Renal cortex interstitium (tissue), 15 donors: ENCODE results near the gene OTUD3. TPM values are rescaled to one million over a fixed set of nuclear protein-coding genes. Genes with fewer than 3 reads are reported as not detected.
"Not testable (repeated sequence)": the region's sequence is repeated elsewhere in the genome, so short reads cannot be mapped to it uniquely, and the experiment has no call there.

Source experiments
- DNase-seq, 11 donors: peaks; one replicate each; pipeline ENCODE4 v3.0.0-alpha.2; 2013; ENCODE audit warnings: low read depth in 9 of 11, low spot score in 4 of 11; ENCODE audit errors: extremely low read depth in 1 of 11
- long read RNA-seq, 16 experiments: transcript quantifications; one replicate each; lab custom pipeline, GENCODE V29; 2026
- polyA plus RNA-seq, 3 donors: library from polyadenylated mRNA; unstranded; fragments of 120-200 nt; gene quantifications; one replicate each; pipeline ENCODE4 v1.2.1, GENCODE V29; 2013; ENCODE audit not compliant: insufficient read length in 3 of 3

The OTUD3 gene
- polyA plus RNA-seq, result 10 to 100 TPM; 14.0 to 24.7 (median 16.5) TPM
- long read RNA-seq, donor 1, result 0 reads
- long read RNA-seq, donor 2, full-length matches to known transcripts, result 1 of 1 reads
- long read RNA-seq, donor 2, partial matches to known transcripts, result 0 of 1 reads
- long read RNA-seq, donor 2, other reads (novel, unspliced or antisense), result 0 of 1 reads
- long read RNA-seq, donor 3, full-length matches to known transcripts, result 3 of 3 reads
- long read RNA-seq, donor 3, partial matches to known transcripts, result 0 of 3 reads
- long read RNA-seq, donor 3, other reads (novel, unspliced or antisense), result 0 of 3 reads
- long read RNA-seq, donor 4, result 0 reads
- long read RNA-seq, donor 5, result 0 reads
- long read RNA-seq, donor 6, full-length matches to known transcripts, result 1 of 1 reads
- long read RNA-seq, donor 6, partial matches to known transcripts, result 0 of 1 reads
- long read RNA-seq, donor 6, other reads (novel, unspliced or antisense), result 0 of 1 reads
- long read RNA-seq, donor 7, result 0 reads
- long read RNA-seq, donor 8, full-length matches to known transcripts, result 2 of 2 reads
- long read RNA-seq, donor 8, partial matches to known transcripts, result 0 of 2 reads
- long read RNA-seq, donor 8, other reads (novel, unspliced or antisense), result 0 of 2 reads
- long read RNA-seq, donor 9, full-length matches to known transcripts, result 1 of 1 reads
- long read RNA-seq, donor 9, partial matches to known transcripts, result 0 of 1 reads
- long read RNA-seq, donor 9, other reads (novel, unspliced or antisense), result 0 of 1 reads
- long read RNA-seq, donor 10, full-length matches to known transcripts, result 1 of 1 reads
- long read RNA-seq, donor 10, partial matches to known transcripts, result 0 of 1 reads
- long read RNA-seq, donor 10, other reads (novel, unspliced or antisense), result 0 of 1 reads
- long read RNA-seq, donor 11, partial matches to known transcripts, result 5 of 5 reads
- long read RNA-seq, donor 11, other reads (novel, unspliced or antisense), result 0 of 5 reads
- long read RNA-seq, donor 12, result 0 reads
- long read RNA-seq, donor 13, full-length matches to known transcripts, result 2 of 2 reads
- long read RNA-seq, donor 13, partial matches to known transcripts, result 0 of 2 reads
- long read RNA-seq, donor 13, other reads (novel, unspliced or antisense), result 0 of 2 reads
- long read RNA-seq, donor 14, full-length matches to known transcripts, result 1 of 1 reads
- long read RNA-seq, donor 14, partial matches to known transcripts, result 0 of 1 reads
- long read RNA-seq, donor 14, other reads (novel, unspliced or antisense), result 0 of 1 reads
- long read RNA-seq, donor 15, result 0 reads
- long read RNA-seq, donor 16, full-length matches to known transcripts, result 2 of 31 reads
- long read RNA-seq, donor 16, partial matches to known transcripts, result 29 of 31 reads
- long read RNA-seq, donor 16, other reads (novel, unspliced or antisense), result 0 of 31 reads

GRCh38 chr1:19882111-19883071, at the start of gene OTUD3:
Gene OTUD3 (plus strand): TSS chr1:19882395. CDS start chr1:19882514, 119 bp downstream.
- peak; percentile 94 to 99 (median 98) for DNase-seq

- no peak for DNase-seq
Observed at GRCh38 chr1:19835578-19835977, 46.6 kb upstream of the OTUD3 start.

- no peak for DNase-seq
Observed at GRCh38 chr1:19837866-19838265, 44.3 kb upstream of the OTUD3 start.

- DNase-seq, result no peak
Observed at GRCh38 chr1:19840228-19840627, 42.0 kb upstream of the OTUD3 start.

- peak in 7 of 11 donors; percentile 13 to 51 (median 31) for DNase-seq
Observed at GRCh38 chr1:19844731-19845495, 37.3 kb upstream of the OTUD3 start.

GRCh38 chr1:19845555-19845954, 36.6 kb upstream of the OTUD3 start:
- DNase-seq, result no peak

GRCh38 chr1:19846338-19846737, 35.9 kb upstream of the OTUD3 start:
- no peak for DNase-seq

GRCh38 chr1:19847334-19847733, 34.9 kb upstream of the OTUD3 start:
- DNase-seq, result not testable (repeated sequence)

- DNase-seq, result not testable (repeated sequence)
Observed at GRCh38 chr1:19849307-19849706, 32.9 kb upstream of the OTUD3 start.

- DNase-seq, result no peak
Observed at GRCh38 chr1:19850214-19850613, 32.0 kb upstream of the OTUD3 start.

- DNase-seq, result no peak
Observed at GRCh38 chr1:19852036-19852435, 30.2 kb upstream of the OTUD3 start.

GRCh38 chr1:19854866-19855265, 27.3 kb upstream of the OTUD3 start:
- DNase-seq, result no peak

GRCh38 chr1:19858893-19859292, 23.3 kb upstream of the OTUD3 start:
- no peak for DNase-seq

GRCh38 chr1:19859876-19860275, 22.3 kb upstream of the OTUD3 start:
- no peak for DNase-seq

GRCh38 chr1:19860418-19860817, 21.8 kb upstream of the OTUD3 start:
- no peak for DNase-seq

GRCh38 chr1:19861034-19861433, 21.2 kb upstream of the OTUD3 start:
- no peak for DNase-seq

- DNase-seq, result no peak
Observed at GRCh38 chr1:19861842-19862530, 20.2 kb upstream of the OTUD3 start.
